ENCODE data around the gene APBA1.

DNA sequence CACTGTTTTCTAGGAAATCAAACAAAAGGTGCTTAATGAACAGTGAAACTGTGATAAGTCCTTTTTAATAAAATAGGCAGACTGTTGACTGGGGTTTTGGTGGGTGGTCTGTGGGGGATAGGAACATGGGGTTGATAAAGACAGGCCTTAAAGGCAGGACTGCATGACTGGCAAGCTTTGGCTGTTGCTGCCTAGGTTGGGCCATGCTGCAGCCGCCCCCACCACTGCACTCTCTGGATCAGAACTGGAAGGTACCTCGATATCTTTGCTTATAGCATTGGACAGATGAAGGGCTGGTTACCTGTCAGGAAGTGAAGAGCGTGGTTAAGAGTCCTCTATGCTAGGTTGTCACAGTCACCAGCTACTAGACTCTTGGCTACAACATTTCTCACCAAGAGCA is 24.4 kb downstream of the APBA1 start:
- TF ChIP-seq, protein P1, sequence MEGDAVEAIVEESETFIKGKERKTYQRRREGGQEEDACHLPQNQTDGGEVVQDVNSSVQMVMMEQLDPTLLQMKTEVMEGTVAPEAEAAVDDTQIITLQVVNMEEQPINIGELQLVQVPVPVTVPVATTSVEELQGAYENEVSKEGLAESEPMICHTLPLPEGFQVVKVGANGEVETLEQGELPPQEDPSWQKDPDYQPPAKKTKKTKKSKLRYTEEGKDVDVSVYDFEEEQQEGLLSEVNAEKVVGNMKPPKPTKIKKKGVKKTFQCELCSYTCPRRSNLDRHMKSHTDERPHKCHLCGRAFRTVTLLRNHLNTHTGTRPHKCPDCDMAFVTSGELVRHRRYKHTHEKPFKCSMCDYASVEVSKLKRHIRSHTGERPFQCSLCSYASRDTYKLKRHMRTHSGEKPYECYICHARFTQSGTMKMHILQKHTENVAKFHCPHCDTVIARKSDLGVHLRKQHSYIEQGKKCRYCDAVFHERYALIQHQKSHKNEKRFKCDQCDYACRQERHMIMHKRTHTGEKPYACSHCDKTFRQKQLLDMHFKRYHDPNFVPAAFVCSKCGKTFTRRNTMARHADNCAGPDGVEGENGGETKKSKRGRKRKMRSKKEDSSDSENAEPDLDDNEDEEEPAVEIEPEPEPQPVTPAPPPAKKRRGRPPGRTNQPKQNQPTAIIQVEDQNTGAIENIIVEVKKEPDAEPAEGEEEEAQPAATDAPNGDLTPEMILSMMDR (conservative IDR thresholded peaks at IDR 0.05 in 1 of 2, IDR thresholded peaks at IDR 0.05 in 1 of 2; ENCODE audit: extremely low read depth in 1 of 2, insufficient read depth in 1 of 2, low read depth in 1 of 2, low read length in 2 of 2): no peak
- no peak for TF ChIP-seq EZH2 (IDR thresholded peaks at IDR 0.05; ENCODE audit: borderline replicate concordance, low read length)
